Upper lobe of left lung (tissue), 6 donors: ENCODE data around the gene ZBTB14. TPM values are rescaled to one million over a fixed set of nuclear protein-coding genes. Genes with fewer than 3 reads are reported as not detected.

Source experiments
- ATAC-seq, 2 donors: fragments of 200-7000 bp; cut with Tn5 transposase; one replicate each; pipeline ENCODE4 v1.9.1; 2022; ENCODE audit warnings: mild to moderate bottlenecking in 2 of 2, moderate library complexity in 2 of 2; ENCODE audit not compliant: low FRiP score in 2 of 2
- DNase-seq, 2 donors: peaks; one replicate each; pipeline ENCODE4 v3.0.0-alpha.2; 2019 to 2020
- H3K27ac ChIP-seq, 4 donors: fragments of 200-600 bp; sonication (generic); one replicate each; pipeline ENCODE4 v1.5.1; 2016 to 2019
- H3K27me3 ChIP-seq, 4 donors: fragments of 200-600 bp; sonication (generic); one replicate each; pipeline ENCODE4 v1.5.1; 2017 to 2019
- H3K36me3 ChIP-seq, 4 donors: fragments of 200-600 bp; sonication (generic); one replicate each; pipeline ENCODE4 v1.5.1; 2016 to 2019
- H3K4me1 ChIP-seq, 4 donors: fragments of 200-600 bp; sonication (generic); one replicate each; pipeline ENCODE4 v1.5.1; 2018 to 2019
- H3K4me3 ChIP-seq, 4 donors: fragments of 200-600 bp; sonication (generic); one replicate each; pipeline ENCODE4 v1.5.1; 2017 to 2019; ENCODE audit warnings: mild to moderate bottlenecking in 2 of 4, moderate library complexity in 1 of 4
- H3K9me3 ChIP-seq, 4 donors: fragments of 200-600 bp; sonication (generic); one replicate each; pipeline ENCODE4 v1.5.1; 2018 to 2019
- EP300 ChIP-seq, 4 donors: sonication (generic); formaldehyde crosslinking; IDR thresholded peaks; one replicate each; pipeline ENCODE4 v1.5.1; 2017; ENCODE audit warnings: antibody characterized with exemption in 4 of 4, control low read depth in 2 of 4
- POLR2A ChIP-seq, 4 donors: fragments of 450-650 bp; IDR thresholded peaks; one replicate each; pipeline ENCODE4 v1.5.1; 2016 to 2017; ENCODE audit warnings: antibody characterized with exemption in 4 of 4, mild to moderate bottlenecking in 2 of 4
- POLR2AphosphoS5 ChIP-seq, 2 donors: sonication (generic); formaldehyde crosslinking; IDR thresholded peaks; one replicate each; pipeline ENCODE4 v1.5.1; 2017; ENCODE audit warnings: antibody characterized with exemption in 2 of 2
- WGBS, 2 donors: methylation state at CpG; one replicate each; pipeline ENCODE4 v1.1.5; 2017 to 2018; 5-methylcytosine and 5-hydroxymethylcytosine counted together
- total RNA-seq, 6 donors: library from RNA; depleted of rRNA in 4 of 6; stranded (reverse); fragments of >200 nt in 4 of 6; gene quantifications; one replicate each; pipeline versions ENCODE4 v1.1.0 to v1.2.1, GENCODE V29; 2016 to 2021
- TF ChIP-seq, protein P1 (sequence below), 6 experiments: fragments of 450-650 bp in 4 of 6; fragments of 200-600 bp in 2 of 6; sonication (generic) in 2 of 6; IDR thresholded peaks; one replicate each; pipeline ENCODE4 v1.5.1; 2016 to 2019; ENCODE audit warnings: antibody characterized with exemption in 6 of 6
- donor health status: DM: no; HTN: no; CAD: no; lungs with moderate emphysema.
- donor health status: DM: no; HTN: yes; CAD: no; lungs with severe emphysema.

ZBTB14 gene
- total RNA-seq, 6 donors from 2014 or later: 6.3 to 16.5 (median 10.5) TPM

GRCh38 chr18:5305835-5306234, 10.3 kb upstream of the ZBTB14 start:
- DNase-seq: no peak
- Histone ChIP-seq H3K4me1 (peaks cover 0 to 10% (median 0%) of the 10 kb centered on the region in 4 donors), H3K27ac (no peak overlapping the region), H3K36me3 (no peaks in the 10 kb centered on the region), H3K27me3 (no peaks in the 10 kb centered on the region), H3K4me3 (no peak overlapping the region), H3K9me3 (no peaks in the 10 kb centered on the region)
- ATAC-seq: no peak
- 85 to 91% methylated on average over 2 of the region's 2 CpGs for WGBS, 2 donors
- TF ChIP-seq, protein P1, sequence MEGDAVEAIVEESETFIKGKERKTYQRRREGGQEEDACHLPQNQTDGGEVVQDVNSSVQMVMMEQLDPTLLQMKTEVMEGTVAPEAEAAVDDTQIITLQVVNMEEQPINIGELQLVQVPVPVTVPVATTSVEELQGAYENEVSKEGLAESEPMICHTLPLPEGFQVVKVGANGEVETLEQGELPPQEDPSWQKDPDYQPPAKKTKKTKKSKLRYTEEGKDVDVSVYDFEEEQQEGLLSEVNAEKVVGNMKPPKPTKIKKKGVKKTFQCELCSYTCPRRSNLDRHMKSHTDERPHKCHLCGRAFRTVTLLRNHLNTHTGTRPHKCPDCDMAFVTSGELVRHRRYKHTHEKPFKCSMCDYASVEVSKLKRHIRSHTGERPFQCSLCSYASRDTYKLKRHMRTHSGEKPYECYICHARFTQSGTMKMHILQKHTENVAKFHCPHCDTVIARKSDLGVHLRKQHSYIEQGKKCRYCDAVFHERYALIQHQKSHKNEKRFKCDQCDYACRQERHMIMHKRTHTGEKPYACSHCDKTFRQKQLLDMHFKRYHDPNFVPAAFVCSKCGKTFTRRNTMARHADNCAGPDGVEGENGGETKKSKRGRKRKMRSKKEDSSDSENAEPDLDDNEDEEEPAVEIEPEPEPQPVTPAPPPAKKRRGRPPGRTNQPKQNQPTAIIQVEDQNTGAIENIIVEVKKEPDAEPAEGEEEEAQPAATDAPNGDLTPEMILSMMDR (IDR thresholded peaks at IDR 0.05): no peak
- TF ChIP-seq EP300 (IDR thresholded peaks at IDR 0.05) (no peak), POLR2A (IDR thresholded peaks at IDR 0.05) (no peak), POLR2AphosphoS5 (IDR thresholded peaks at IDR 0.05) (no peak)

GRCh38 chr18:5304232-5304631, 8.7 kb upstream of the ZBTB14 start:
- ATAC-seq (no peak), DNase-seq (no peak)
- no peaks in the 10 kb centered on the region for H3K36me3 ChIP-seq

DNA sequence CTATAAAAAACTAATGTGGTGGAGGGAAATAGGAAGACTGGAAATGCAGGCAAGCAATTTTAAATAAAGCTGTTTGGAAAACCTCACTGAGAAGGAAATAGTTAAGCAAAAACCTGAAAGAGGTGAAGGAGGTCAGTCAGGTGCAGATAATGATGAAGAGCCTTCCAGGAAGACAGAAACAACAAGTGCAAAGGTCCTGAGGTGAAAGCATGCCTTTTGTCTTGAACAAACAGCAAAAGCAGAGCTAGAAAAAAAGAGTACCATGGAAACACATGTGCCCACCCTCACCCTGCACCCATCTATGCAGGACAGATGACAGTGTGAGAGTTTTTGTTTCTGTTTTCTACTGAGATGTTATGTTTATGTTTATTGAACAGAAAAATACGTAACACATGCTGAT, 8.1 kb upstream of the ZBTB14 start:
- Histone ChIP-seq H3K4me3 (no peak overlapping the region), H3K27me3 (no peaks in the 10 kb centered on the region), H3K4me1 (no peaks in the 10 kb centered on the region), H3K36me3 (no peaks in the 10 kb centered on the region), H3K9me3 (no peaks in the 10 kb centered on the region), H3K27ac (no peak overlapping the region)
- ATAC-seq (no peak), DNase-seq (no peak)
- TF ChIP-seq EP300 (IDR thresholded peaks at IDR 0.05): no peak
- no peak for TF ChIP-seq POLR2AphosphoS5 (IDR thresholded peaks at IDR 0.05)
- TF ChIP-seq POLR2A (IDR thresholded peaks at IDR 0.05): no peak
- TF ChIP-seq, protein P1 (IDR thresholded peaks at IDR 0.05): no peak
- 64 to 70% methylated on average over 1 of the region's 1 CpG for WGBS, 2 donors

More at GRCh38 chr18:5304232-5304631, 8.7 kb upstream of the ZBTB14 start:
- WGBS, 2 donors: 76 to 87% methylated on average over 1 of the region's 1 CpG
- Histone ChIP-seq H3K4me3 (no peak overlapping the region), H3K27ac (no peak overlapping the region), H3K27me3 (no peaks in the 10 kb centered on the region), H3K4me1 (no peaks in the 10 kb centered on the region), H3K9me3 (no peaks in the 10 kb centered on the region)
- no peak for TF ChIP-seq POLR2A (IDR thresholded peaks at IDR 0.05)
- no peak for TF ChIP-seq EP300 (IDR thresholded peaks at IDR 0.05)
- no peak for TF ChIP-seq POLR2AphosphoS5 (IDR thresholded peaks at IDR 0.05)

DNA sequence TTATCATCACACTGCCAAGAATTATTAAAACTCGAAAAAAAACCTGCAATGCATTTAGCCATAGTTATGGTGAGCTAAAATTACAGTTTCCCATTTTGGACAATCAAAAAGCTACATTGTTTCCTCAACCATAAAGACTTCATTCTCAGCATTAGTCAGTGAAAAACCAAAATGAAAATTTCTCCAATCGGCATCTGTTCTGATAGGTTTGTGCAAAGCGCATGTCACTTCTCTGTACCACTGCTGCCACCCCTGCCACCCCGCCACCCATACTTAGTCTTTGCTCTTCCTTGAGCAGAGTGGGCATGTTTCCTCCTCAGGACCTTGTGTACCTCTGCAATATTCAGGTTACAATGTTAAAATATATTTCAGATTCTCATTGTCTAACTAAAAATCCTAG, 7.1 kb upstream of the ZBTB14 start:
- Histone ChIP-seq H3K4me1 (no peaks in the 10 kb centered on the region), H3K4me3 (no peak overlapping the region), H3K9me3 (no peaks in the 10 kb centered on the region), H3K36me3 (no peaks in the 10 kb centered on the region), H3K27me3 (no peaks in the 10 kb centered on the region), H3K27ac (no peak overlapping the region)
- ATAC-seq (no peak), DNase-seq (no peak)
- TF ChIP-seq POLR2AphosphoS5 (IDR thresholded peaks at IDR 0.05): no peak
- no peak for TF ChIP-seq POLR2A (IDR thresholded peaks at IDR 0.05)
- TF ChIP-seq EP300 (IDR thresholded peaks at IDR 0.05): no peak
- TF ChIP-seq, protein P1 (IDR thresholded peaks at IDR 0.05): no peak
- 81 to 83% methylated on average over 4 of the region's 4 CpGs for WGBS, 2 donors

- Histone ChIP-seq H3K27ac (no peak overlapping the region), H3K4me3 (no peak overlapping the region), H3K36me3 (no peaks in the 10 kb centered on the region), H3K4me1 (peaks cover 0 to 8% (median 6%) of the 10 kb centered on the region in 4 donors), H3K9me3 (no peaks in the 10 kb centered on the region), H3K27me3 (no peaks in the 10 kb centered on the region)
- WGBS, 2 donors: 64 to 70% methylated on average over 4 of the region's 4 CpGs
- TF ChIP-seq, protein P1 (IDR thresholded peaks at IDR 0.05): no peak
- no peak for TF ChIP-seq EP300 (IDR thresholded peaks at IDR 0.05)
- no peak for TF ChIP-seq POLR2AphosphoS5 (IDR thresholded peaks at IDR 0.05)
- TF ChIP-seq POLR2A (IDR thresholded peaks at IDR 0.05): no peak
- ATAC-seq (no peak), DNase-seq (no peak)
Measured at GRCh38 chr18:5300476-5301010, 5.0 kb upstream of the ZBTB14 start.
